Calu3 (cell line): ENCODE data around the gene LINC00632. TPM values are rescaled to one million over a fixed set of nuclear protein-coding genes. Genes with fewer than 3 reads are reported as not detected.

Experiments used
- BruUV-seq: library from RNA; stranded (reverse); fragments of 400-500 nt; replicated peaks from 2 replicates; lab custom pipeline; 2021; lab: Mats Ljungman, UMichigan
- CTCF ChIA-PET: fragments of 300-600 bp; sonication (Branson Sonifier 250); formaldehyde crosslinking; loops from one replicate; lab custom pipeline; 2022; ENCODE audit warnings: antibody characterized with exemption; lab: Charles Lee
- DNase-seq: peaks from one replicate; pipeline ENCODE4 v3.0.0; 2022
- H3K27ac Mint-ChIP-seq: one replicate; pipeline ENCODE4 v1.8.0; 2022; ENCODE audit warnings: mixed read lengths; ENCODE audit not compliant: unreplicated experiment
- H3K27me3 Mint-ChIP-seq: one replicate; pipeline ENCODE4 v1.8.0; 2022; ENCODE audit warnings: mixed read lengths; ENCODE audit not compliant: unreplicated experiment
- H3K36me3 Mint-ChIP-seq: one replicate; pipeline ENCODE4 v1.8.0; 2022; ENCODE audit warnings: mild to moderate bottlenecking, moderate library complexity, mixed read lengths; ENCODE audit not compliant: insufficient read depth, unreplicated experiment
- H3K4me1 Mint-ChIP-seq: one replicate; pipeline ENCODE4 v1.8.0; 2022; ENCODE audit warnings: mild to moderate bottlenecking, low read depth, mixed read lengths; ENCODE audit not compliant: unreplicated experiment
- H3K4me3 Mint-ChIP-seq: one replicate; pipeline ENCODE4 v1.8.0; 2022; ENCODE audit warnings: mild to moderate bottlenecking, low read depth, moderate library complexity, mixed read lengths; ENCODE audit not compliant: unreplicated experiment
- H3K9me3 Mint-ChIP-seq: one replicate; pipeline ENCODE4 v1.8.0; 2022; ENCODE audit warnings: low read depth, mixed read lengths; ENCODE audit not compliant: unreplicated experiment
- intact Hi-C: fragments of 100-400 bp; cut with micrococcal nuclease; formaldehyde crosslinking; loops from one replicate; pipeline ENCODE4 v1.10.0; 2022; ENCODE audit not compliant: unreplicated experiment
- total RNA-seq: library from RNA; stranded (reverse); gene quantifications from 2 replicates; pipeline ENCODE4 v1.2.3, GENCODE V29; 2022
- TF ChIP-seq, protein P1 (sequence below): fragments of 200-600 bp; IDR thresholded peaks from one replicate; pipeline ENCODE4 v1.8.0; 2022; ENCODE audit warnings: antibody characterized with exemption; ENCODE audit not compliant: unreplicated experiment

The LINC00632 gene
- total RNA-seq, 1 experiment from 2014 or later = not detected

DNA sequence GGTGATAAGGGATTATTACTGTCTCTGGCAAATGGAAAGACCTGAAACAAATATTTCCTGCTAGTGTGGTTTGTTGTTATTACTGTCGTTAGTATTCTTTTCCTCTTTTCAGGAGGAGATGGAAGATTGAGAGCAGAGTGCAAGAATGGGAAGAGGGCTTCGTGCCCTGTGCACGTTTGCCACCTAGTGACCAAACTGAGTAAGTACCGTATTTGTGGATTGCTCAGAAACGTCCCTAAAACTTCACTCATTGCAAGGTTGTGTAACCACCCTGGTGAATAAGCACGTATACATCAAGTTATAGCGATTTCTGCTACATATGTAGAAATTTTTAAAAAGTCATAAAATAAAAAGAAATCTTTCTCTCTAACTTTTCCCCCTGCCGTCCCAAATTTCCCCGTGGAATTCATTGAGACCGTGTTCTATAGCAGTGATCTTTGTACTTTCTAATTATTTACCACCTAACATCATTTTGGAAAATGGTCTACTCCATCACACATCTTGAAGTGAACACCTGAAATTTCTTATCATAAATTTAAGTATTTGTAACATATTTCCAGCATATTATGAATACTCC, 24.3 kb downstream of the LINC00632 start:
- H3K27me3 Mint-ChIP-seq = no peaks in the 10 kb centered on the region
- TF ChIP-seq, protein P1, sequence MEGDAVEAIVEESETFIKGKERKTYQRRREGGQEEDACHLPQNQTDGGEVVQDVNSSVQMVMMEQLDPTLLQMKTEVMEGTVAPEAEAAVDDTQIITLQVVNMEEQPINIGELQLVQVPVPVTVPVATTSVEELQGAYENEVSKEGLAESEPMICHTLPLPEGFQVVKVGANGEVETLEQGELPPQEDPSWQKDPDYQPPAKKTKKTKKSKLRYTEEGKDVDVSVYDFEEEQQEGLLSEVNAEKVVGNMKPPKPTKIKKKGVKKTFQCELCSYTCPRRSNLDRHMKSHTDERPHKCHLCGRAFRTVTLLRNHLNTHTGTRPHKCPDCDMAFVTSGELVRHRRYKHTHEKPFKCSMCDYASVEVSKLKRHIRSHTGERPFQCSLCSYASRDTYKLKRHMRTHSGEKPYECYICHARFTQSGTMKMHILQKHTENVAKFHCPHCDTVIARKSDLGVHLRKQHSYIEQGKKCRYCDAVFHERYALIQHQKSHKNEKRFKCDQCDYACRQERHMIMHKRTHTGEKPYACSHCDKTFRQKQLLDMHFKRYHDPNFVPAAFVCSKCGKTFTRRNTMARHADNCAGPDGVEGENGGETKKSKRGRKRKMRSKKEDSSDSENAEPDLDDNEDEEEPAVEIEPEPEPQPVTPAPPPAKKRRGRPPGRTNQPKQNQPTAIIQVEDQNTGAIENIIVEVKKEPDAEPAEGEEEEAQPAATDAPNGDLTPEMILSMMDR = peak; percentile 41
- no TSS peak for BruUV-seq
- intact Hi-C loops = loop anchor here (5.0 kb wide), 2 partner anchors 162 to 682 kb away; no protein-coding TSS in a partner anchor
- CTCF ChIA-PET = no interaction called here
- no peaks in the 10 kb centered on the region for H3K9me3 Mint-ChIP-seq
- DNase-seq = peak; percentile 2
- H3K4me3 Mint-ChIP-seq = no peak overlapping the region
- no peaks in the 10 kb centered on the region for H3K4me1 Mint-ChIP-seq
- H3K36me3 Mint-ChIP-seq = no peaks in the 10 kb centered on the region
- H3K27ac Mint-ChIP-seq = no peak overlapping the region

DNA sequence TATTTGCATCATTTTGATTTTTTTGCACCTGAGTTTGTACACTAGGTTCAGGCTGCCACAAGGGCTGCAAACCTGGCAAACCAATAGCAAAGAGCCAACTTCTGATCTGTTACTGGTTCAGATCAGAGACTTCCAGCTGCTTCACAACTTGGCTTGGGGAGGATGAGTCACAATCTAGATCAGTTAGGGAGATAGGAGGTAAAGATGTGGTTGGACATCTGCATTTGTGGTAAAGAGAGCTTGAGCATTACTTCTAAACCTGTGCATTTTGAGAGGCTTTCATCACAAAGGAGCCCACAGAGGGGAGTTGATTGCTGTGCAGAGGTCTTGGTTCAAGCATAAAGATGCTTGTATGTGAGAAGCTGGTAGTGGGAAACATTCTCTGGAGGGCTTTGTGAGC, 34.5 kb downstream of the LINC00632 start:
- Mint-ChIP-seq H3K27ac (no peak overlapping the region), H3K27me3 (no peaks in the 10 kb centered on the region), H3K4me1 (no peaks in the 10 kb centered on the region), H3K9me3 (peaks cover 7% of the 10 kb centered on the region), H3K4me3 (no peak overlapping the region), H3K36me3 (no peaks in the 10 kb centered on the region)
- CTCF ChIA-PET = no interaction called here
- TF ChIP-seq, protein P1 = no peak
- DNase-seq = no peak
- intact Hi-C loops = no loop called here
- BruUV-seq = no TSS peak

DNA sequence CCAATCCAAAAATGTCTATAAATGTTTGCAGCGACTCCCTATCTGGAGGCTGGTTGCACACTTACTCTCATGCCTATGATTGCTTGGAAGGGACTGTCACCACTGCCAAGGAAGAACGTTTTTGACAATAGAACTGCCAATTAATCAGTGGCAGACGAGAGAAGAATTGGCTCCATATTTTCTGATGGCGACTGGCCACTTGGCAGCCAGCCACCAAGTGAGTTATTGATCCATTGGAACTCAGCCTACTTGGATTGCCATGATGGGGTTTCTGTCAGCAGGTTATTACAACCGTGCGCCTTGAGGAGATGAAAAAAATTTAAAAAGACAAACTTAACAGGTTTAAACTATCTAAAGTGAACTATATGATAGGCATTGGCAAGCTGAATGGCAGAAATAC, 47.4 kb downstream of the LINC00632 start:
- BruUV-seq = no TSS peak
- H3K27ac Mint-ChIP-seq = no peak overlapping the region
- DNase-seq = no peak
- peaks cover 3% of the 10 kb centered on the region for H3K9me3 Mint-ChIP-seq
- no peaks in the 10 kb centered on the region for H3K4me1 Mint-ChIP-seq
- no peaks in the 10 kb centered on the region for H3K27me3 Mint-ChIP-seq
- CTCF ChIA-PET = no interaction called here
- H3K36me3 Mint-ChIP-seq = no peaks in the 10 kb centered on the region
- intact Hi-C loops = no loop called here
- TF ChIP-seq, protein P1 = no peak
- H3K4me3 Mint-ChIP-seq = no peak overlapping the region

DNA sequence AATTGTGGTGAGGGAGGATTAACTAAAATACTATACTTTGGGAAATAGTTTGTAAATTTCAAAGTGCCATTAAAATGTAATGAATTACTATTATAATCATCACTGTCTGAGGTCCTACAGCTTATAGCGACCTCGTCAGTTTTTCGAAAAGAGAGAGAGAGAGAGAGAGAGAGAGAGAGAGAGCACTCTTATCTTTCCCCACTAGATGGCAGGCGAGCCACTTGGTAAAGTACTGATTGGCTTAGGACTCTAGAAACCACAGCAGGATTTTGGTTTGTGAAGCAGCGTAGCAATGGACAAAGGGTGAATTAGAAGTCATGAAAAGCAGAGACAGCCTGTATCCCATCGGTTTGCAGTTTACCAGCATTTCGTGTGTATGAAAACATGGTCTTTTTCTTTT, 52.5 kb downstream of the LINC00632 start:
- CTCF ChIA-PET = interaction anchor here (0.6 kb wide), 1 partner anchor 987 kb away, joined by 5 read pairs; no protein-coding TSS in a partner anchor
- H3K4me3 Mint-ChIP-seq = no peak overlapping the region
- intact Hi-C loops = no loop called here
- H3K27me3 Mint-ChIP-seq = no peaks in the 10 kb centered on the region
- TF ChIP-seq, protein P1 = no peak
- no peaks in the 10 kb centered on the region for H3K36me3 Mint-ChIP-seq
- H3K27ac Mint-ChIP-seq = no peak overlapping the region
- peaks cover 2% of the 10 kb centered on the region for H3K9me3 Mint-ChIP-seq
- no TSS peak for BruUV-seq
- H3K4me1 Mint-ChIP-seq = no peaks in the 10 kb centered on the region
- DNase-seq = peak; percentile 26
